CD14-positive monocyte (primary cell): ENCODE results near the gene DYNC1I1. TPM values are rescaled to one million over a fixed set of nuclear protein-coding genes. Genes with fewer than 3 reads are reported as not detected.

Experiments
- DNase-seq, 3 donors: peaks; one replicate each; pipeline ENCODE4 v3.0.0-alpha.2; 2011 to 2022
- H2AFZ ChIP-seq: 2 replicates; pipeline ENCODE4 v1.6.0; 2012; ENCODE audit warnings: mild to moderate bottlenecking, low read depth, low read length, inconsistent platforms; ENCODE audit not compliant: insufficient read depth, poor library complexity, severe bottlenecking
- H3K27ac ChIP-seq, 2 donors: 1 replicate in 1 of 2; 2 replicates in 1 of 2; pipeline ENCODE4 v1.5.1; 2012 to 2013; ENCODE audit warnings: low read length in 2 of 2, control low read depth in 1 of 2, inconsistent platforms in 1 of 2, low read depth in 1 of 2, mild to moderate bottlenecking in 1 of 2
- H3K27me3 ChIP-seq, 2 donors: one replicate each; pipeline versions ENCODE4 v1.6.0 to v1.6.1; 2011 to 2013; ENCODE audit warnings: low read length in 2 of 2; ENCODE audit not compliant: control insufficient read depth in 2 of 2, insufficient read depth in 2 of 2
- H3K36me3 ChIP-seq, 2 donors: replicated peaks in 1 of 2; 1 replicate in 1 of 2; 2 replicates in 1 of 2; pipeline versions ENCODE4 v1.5.1 to v1.6.1; 2012 to 2013; ENCODE audit warnings: low read length in 2 of 2, control low read depth in 1 of 2, inconsistent platforms in 1 of 2, mild to moderate bottlenecking in 1 of 2; ENCODE audit not compliant: insufficient read depth in 2 of 2, control insufficient read depth in 1 of 2
- H3K4me1 ChIP-seq, 2 donors: 1 replicate in 1 of 2; 2 replicates in 1 of 2; pipeline versions ENCODE4 v1.5.1 to v1.6.1; 2012 to 2013; ENCODE audit warnings: low read length in 2 of 2, control low read depth in 1 of 2, inconsistent platforms in 1 of 2, mild to moderate bottlenecking in 1 of 2, moderate library complexity in 1 of 2; ENCODE audit not compliant: insufficient read depth in 2 of 2, control insufficient read depth in 1 of 2
- H3K4me2 ChIP-seq: replicated peaks from 2 replicates; pipeline ENCODE3; 2012; ENCODE audit warnings: low read length, moderate library complexity, mild to moderate bottlenecking; ENCODE audit not compliant: poor library complexity, severe bottlenecking; ENCODE audit errors: extremely low read depth
- H3K4me3 ChIP-seq, 3 experiments: fragments of 200-600 bp in 1 of 3; sonication (generic) in 1 of 3; replicated peaks in 1 of 3; 1 replicate in 2 of 3; 2 replicates in 1 of 3; pipeline ENCODE4 v1.5.1; 2011 to 2013; ENCODE audit warnings: low read length in 3 of 3, mild to moderate bottlenecking in 3 of 3, control low read depth in 2 of 3, low read depth in 2 of 3, inconsistent platforms in 1 of 3, moderate library complexity in 1 of 3
- H3K79me2 ChIP-seq: 2 replicates; pipeline ENCODE4 v1.6.0; 2012; ENCODE audit warnings: mild to moderate bottlenecking, control low read depth, inconsistent platforms, low read length, moderate library complexity; ENCODE audit not compliant: insufficient read depth
- H3K9ac ChIP-seq: 2 replicates; pipeline ENCODE4 v1.6.0; 2017; ENCODE audit warnings: low read length, mild to moderate bottlenecking; ENCODE audit not compliant: insufficient read depth, poor library complexity, severe bottlenecking
- H3K9me3 ChIP-seq, 2 donors: replicated peaks in 1 of 2; 1 replicate in 1 of 2; 2 replicates in 1 of 2; pipeline versions ENCODE4 v1.5.1 to v1.6.1; 2012 to 2013; ENCODE audit warnings: low read length in 2 of 2, control low read depth in 1 of 2; ENCODE audit not compliant: control insufficient read depth in 1 of 2, insufficient read depth in 1 of 2
- H4K20me1 ChIP-seq: 2 replicates; pipeline ENCODE4 v1.6.0; 2012; ENCODE audit warnings: mild to moderate bottlenecking, low read length, control low read depth, moderate library complexity; ENCODE audit not compliant: insufficient read depth
- H3K27ac Mint-ChIP-seq, 7 donors: one replicate each; pipeline ENCODE4 v1.8.0; 2020; ENCODE audit warnings: mild to moderate bottlenecking in 7 of 7, mixed read lengths in 7 of 7, moderate library complexity in 6 of 7, inconsistent platforms in 2 of 7
- H3K27me3 Mint-ChIP-seq, 3 donors: one replicate each; pipeline ENCODE4 v1.8.0; 2021 to 2022; ENCODE audit warnings: low read depth in 3 of 3, mild to moderate bottlenecking in 3 of 3, mixed read lengths in 3 of 3, moderate library complexity in 3 of 3, inconsistent platforms in 1 of 3
- H3K36me3 Mint-ChIP-seq, 2 donors: one replicate each; pipeline ENCODE4 v1.8.0; 2020; ENCODE audit warnings: mixed read lengths in 2 of 2, inconsistent platforms in 1 of 2, mild to moderate bottlenecking in 1 of 2
- H3K4me1 Mint-ChIP-seq: one replicate; pipeline ENCODE4 v1.8.0; 2020; ENCODE audit warnings: mild to moderate bottlenecking, mixed read lengths
- H3K4me3 Mint-ChIP-seq, 2 donors: one replicate each; pipeline ENCODE4 v1.8.0; 2020; ENCODE audit warnings: mild to moderate bottlenecking in 2 of 2, mixed read lengths in 2 of 2, moderate library complexity in 1 of 2
- H3K9me3 Mint-ChIP-seq, 7 donors: one replicate each; pipeline ENCODE4 v1.8.0; 2020 to 2022; ENCODE audit warnings: mixed read lengths in 7 of 7, mild to moderate bottlenecking in 6 of 7, moderate library complexity in 6 of 7, inconsistent platforms in 2 of 7
- whole genome bisulfite sequencing: methylation state at CpG from one replicate; pipeline ENCODE4 v1.1.5; 2013; ENCODE audit warnings: missing lambda C conversion rate; ENCODE audit not compliant: insufficient coverage; 5-methylcytosine and 5-hydroxymethylcytosine counted together
- intact Hi-C, 2 donors: fragments of 100-400 bp; cut with micrococcal nuclease; formaldehyde crosslinking; loops; one replicate each; pipeline versions ENCODE4 v1.15.0 to v1.15.1; 2023
- polyA plus RNA-seq, 3 donors: library from polyadenylated mRNA; depleted of rRNA in 1 of 3; unstranded in 2 of 3; stranded (reverse) in 1 of 3; fragments of 300-500 nt in 2 of 3; fragments of >200 nt in 1 of 3; fragmentation: Illumina TruSeq in 2 of 3; gene quantifications; 1 replicate in 2 of 3; 2 replicates in 1 of 3; pipeline ENCODE4 v1.2.3, GENCODE V29; 2012 to 2021
- TF ChIP-seq, protein P1 (sequence below): fragments of 200-600 bp; IDR thresholded peaks from one replicate; pipeline ENCODE4 v1.8.0; 2022; ENCODE audit warnings: antibody characterized with exemption, mild to moderate bottlenecking

The DYNC1I1 gene
- polyA plus RNA-seq, 3 donors, result not detected

DNA sequence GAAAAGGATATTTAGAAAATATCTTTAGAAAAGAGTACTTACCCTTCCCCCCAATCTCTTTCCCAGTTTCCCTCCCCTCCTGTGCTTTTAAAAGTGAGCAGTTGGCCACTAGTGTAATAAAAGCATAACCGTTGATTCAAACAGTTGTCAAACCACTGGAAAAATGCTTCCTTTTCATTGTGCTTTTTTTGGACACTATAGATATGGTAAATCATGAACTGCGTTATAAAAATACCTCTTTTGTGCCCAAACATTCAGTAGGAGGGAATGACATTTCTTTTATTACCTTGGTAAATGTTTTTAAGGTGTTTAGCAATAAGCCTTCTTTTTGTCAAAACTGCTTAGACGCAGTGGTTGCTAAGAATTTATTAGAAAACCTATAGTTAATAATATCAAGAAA lies 317.2 kb downstream of the DYNC1I1 start:
- Mint-ChIP-seq H3K9me3 (no peaks in the 10 kb centered on the region), H3K27ac (no peak overlapping the region), H3K4me3 (no peak overlapping the region), H3K27me3 (peaks cover 1 to 10% (median 2%) of the 10 kb centered on the region in 3 donors), H3K4me1 (no peaks in the 10 kb centered on the region), H3K36me3 (no peaks in the 10 kb centered on the region)
- no CpG with 5 or more reads among the region's 3 CpGs for WGBS
- H3K36me3 ChIP-seq, result no peaks in the 10 kb centered on the region
- H3K9me3 ChIP-seq, result no peaks in the 10 kb centered on the region
- H3K9ac ChIP-seq, result no peak overlapping the region
- no peak overlapping the region for H3K27ac ChIP-seq
- H3K4me2 ChIP-seq, result no peak overlapping the region
- no peak overlapping the region for H3K4me3 ChIP-seq
- H4K20me1 ChIP-seq, result no peaks in the 10 kb centered on the region
- no peaks in the 10 kb centered on the region for H3K79me2 ChIP-seq
- H3K4me1 ChIP-seq, result no peaks in the 10 kb centered on the region
- H3K27me3 ChIP-seq, result peaks cover 0 to 4% of the 10 kb centered on the region in 2 donors
- TF ChIP-seq, protein P1, sequence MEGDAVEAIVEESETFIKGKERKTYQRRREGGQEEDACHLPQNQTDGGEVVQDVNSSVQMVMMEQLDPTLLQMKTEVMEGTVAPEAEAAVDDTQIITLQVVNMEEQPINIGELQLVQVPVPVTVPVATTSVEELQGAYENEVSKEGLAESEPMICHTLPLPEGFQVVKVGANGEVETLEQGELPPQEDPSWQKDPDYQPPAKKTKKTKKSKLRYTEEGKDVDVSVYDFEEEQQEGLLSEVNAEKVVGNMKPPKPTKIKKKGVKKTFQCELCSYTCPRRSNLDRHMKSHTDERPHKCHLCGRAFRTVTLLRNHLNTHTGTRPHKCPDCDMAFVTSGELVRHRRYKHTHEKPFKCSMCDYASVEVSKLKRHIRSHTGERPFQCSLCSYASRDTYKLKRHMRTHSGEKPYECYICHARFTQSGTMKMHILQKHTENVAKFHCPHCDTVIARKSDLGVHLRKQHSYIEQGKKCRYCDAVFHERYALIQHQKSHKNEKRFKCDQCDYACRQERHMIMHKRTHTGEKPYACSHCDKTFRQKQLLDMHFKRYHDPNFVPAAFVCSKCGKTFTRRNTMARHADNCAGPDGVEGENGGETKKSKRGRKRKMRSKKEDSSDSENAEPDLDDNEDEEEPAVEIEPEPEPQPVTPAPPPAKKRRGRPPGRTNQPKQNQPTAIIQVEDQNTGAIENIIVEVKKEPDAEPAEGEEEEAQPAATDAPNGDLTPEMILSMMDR, result no peak
- intact Hi-C loops, result loop anchor here in 1 of 2 donors (10.0 kb wide), 1 partner anchor 935 kb away; the partner anchor contains the start of gene DLX5
- H2AFZ ChIP-seq, result no peak overlapping the region
- no peak for DNase-seq

DNA sequence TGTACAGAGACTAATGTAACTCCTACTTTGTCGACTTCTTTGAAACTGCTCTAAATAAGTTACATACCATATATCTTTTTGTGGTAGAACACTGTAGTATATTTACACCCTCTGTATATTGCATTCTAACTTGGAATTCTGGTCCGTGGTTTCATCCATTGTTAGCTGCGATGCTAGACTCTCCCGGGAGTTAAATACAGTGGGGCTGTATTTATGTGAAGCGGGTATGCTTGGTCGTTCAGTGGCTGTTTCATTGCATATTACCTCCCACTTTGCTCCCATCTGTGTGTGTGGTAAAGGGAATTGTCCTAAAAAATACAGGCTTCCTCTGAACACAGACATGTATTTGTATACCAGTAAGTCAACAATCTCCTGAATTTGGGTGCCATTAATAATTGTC lies 318.4 kb downstream of the DYNC1I1 start:
- Mint-ChIP-seq H3K9me3 (no peaks in the 10 kb centered on the region), H3K4me3 (no peak overlapping the region), H3K27me3 (peaks cover 2 to 10% (median 4%) of the 10 kb centered on the region in 3 donors), H3K36me3 (no peaks in the 10 kb centered on the region), H3K27ac (no peak overlapping the region), H3K4me1 (no peaks in the 10 kb centered on the region)
- no peak overlapping the region for H3K4me2 ChIP-seq
- H3K9me3 ChIP-seq, result no peaks in the 10 kb centered on the region
- H3K9ac ChIP-seq, result no peak overlapping the region
- intact Hi-C loops, result no loop called here
- no CpG with 5 or more reads among the region's 6 CpGs for WGBS
- no peaks in the 10 kb centered on the region for H4K20me1 ChIP-seq
- H3K36me3 ChIP-seq, result no peaks in the 10 kb centered on the region
- H3K79me2 ChIP-seq, result no peaks in the 10 kb centered on the region
- H3K27ac ChIP-seq, result no peak overlapping the region
- TF ChIP-seq, protein P1, result no peak
- no peak overlapping the region for H2AFZ ChIP-seq
- H3K27me3 ChIP-seq, result peaks cover 0 to 2% of the 10 kb centered on the region in 2 donors
- H3K4me3 ChIP-seq, result no peak overlapping the region
- no peak for DNase-seq
- H3K4me1 ChIP-seq, result no peaks in the 10 kb centered on the region
